ELF-1 (cell line): ENCODE results near the gene SOST.

ENCODE experiments used
- DNase-seq: peaks from one replicate; pipeline ENCODE4 v3.0.0-alpha.2; 2016; ENCODE audit warnings: low read depth, low spot score

Gene SOST

DNA sequence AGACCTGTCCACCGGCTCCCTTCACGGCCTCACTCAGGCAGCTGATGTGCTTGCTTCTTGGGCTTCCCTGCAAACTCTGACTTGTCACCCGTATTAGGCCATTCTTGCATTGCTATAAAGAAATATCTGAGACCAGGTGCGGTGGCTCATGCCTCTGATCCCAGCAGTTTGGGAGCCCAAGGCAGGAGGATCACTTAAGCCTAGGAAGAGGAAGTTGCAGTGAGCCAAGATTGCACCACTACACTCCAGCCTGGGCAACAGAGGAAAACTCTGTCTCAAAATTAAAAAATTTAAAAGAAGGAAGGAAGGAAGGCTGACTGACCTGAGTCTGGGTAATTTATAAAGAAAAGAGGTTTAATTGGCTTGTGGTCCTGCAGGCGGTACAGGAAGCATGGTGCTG is 17.0 kb downstream of the SOST start:
- DNase-seq = no peak

DNA sequence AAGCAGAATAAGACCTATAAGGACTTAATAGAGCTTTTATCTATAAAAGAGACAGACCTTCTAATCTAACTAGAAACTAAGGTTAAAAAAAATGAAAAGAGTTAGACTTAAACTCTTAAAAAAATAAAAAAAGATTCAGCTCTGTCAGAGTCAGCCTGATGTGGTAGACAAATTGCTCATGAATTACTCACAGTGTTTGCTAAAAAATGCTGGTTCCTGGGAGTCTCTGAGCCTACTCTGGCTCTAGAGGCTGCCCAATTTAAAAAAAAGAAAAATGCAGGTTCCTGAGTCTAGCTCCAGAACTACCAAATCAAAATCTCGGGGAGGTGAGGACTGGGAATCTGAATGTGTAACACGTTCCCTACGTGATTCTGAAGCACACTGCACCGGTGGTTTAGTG is 18.1 kb downstream of the SOST start:
- DNase-seq = no peak

DNA sequence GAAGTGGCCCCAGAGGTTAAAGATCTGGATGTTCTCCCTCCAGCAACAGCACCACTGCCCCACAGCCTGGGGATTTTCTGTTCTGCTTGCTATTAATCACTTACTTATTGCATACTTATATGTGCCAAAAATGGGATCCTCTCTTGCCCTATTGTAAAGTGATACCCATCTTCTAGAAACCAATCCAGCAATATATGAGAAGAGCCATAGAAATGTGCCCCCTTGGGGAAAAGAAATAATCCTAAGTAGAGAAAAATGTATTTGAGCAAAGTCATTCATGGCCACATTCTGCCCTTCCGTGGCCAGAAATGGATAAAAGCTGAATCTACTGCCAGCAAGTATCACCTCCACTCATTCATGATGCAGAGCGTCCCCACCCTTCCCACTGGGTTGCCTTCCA is 20.9 kb downstream of the SOST start:
- DNase-seq = no peak

DNA sequence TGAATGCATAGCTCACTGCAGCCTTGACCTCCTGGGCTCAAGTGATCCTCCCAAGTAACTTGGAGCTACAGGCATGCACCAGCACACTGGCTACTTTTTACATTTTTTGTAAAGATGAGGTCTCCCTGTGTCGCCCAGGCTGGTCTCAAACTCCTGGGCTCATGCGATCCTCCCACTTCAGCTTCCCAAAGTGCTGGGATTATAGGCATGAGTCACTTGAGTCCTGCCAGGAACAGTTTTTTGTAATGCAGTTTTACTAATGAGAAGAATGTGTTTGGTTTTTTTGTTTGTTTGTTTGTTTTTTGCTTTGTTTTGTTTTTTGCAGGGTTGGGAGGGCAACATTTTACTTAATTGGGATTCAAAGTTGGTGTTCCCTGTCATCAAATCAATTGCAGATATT is 22.2 kb downstream of the SOST start:
- DNase-seq = no peak

DNA sequence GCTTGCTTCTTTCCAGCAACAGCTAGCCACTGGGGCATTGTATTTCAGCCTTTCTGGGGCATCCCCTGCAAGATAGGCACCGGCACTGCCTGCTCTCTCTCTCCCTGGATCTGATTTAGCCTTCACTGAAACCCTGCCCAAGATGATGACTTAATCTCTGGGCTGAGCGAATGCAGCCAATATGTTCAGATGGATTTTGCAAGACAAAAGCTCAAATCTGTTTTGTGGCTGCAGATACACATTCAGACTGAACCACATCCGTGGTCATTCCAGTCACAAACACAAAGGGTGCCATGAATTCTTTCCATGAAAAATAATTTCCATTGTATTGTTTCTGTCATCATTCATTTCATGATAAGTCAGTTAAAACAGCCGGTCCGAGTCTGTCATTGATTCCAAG is 24.2 kb downstream of the SOST start:
- no peak for DNase-seq

DNA sequence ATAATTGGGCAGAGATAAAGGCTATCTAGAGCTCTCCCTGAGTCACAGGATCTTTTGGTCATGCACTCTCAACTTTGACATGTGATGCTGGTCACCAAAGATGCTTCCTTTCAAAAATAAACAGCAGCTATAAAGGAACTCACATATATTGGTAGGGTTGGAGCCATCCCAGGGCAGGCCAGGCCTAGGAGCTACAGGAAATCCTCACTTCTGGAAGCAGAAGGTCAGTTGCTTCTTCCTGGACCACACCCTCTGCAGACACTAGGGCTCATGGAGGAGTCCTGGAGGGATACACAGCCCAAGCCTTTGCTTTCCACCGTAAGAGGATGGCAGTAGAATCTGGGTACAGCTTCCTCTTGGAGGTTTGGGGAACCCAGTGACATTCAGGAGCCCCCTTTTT is 24.6 kb downstream of the SOST start:
- no peak for DNase-seq

DNA sequence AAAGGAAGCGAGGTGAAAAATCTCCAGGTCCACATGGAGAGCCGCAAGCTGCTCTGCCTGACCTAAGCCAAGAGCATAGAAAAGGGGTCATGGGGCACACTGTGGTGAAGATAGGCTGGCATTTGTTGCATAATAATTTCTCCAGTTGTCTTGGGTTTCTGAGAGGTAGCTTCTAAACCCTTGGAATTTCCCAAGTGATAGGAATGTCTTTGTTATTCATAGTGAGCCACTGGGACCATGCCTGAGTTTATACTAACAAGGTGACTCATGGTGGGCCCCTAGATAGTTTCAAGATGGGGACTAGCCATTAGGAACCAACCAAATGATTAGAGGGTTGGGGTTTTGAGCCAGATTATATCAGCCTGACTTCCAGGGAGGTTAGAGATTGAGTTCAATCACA is 25.6 kb downstream of the SOST start:
- peak; percentile 42 for DNase-seq

DNA sequence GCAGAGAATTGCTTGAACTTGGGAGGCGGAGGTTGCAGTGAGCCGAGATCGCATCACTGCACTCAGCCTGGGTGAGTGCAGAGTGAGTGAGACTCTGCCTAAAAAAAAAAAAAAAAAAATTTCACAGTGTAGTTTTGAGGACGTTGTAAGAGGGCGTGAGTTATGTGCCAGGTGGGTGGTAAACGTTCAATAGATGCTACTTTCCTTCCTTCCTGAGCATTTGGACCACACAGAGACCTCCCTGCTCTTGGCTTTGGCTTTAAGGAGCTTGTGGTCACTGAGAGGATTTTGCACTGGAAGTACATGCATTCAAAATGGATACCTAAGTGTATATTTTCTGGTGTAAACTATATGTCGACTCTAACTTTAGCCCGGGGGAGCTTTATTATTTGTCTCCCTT is 30.5 kb downstream of the SOST start:
- DNase-seq = no peak

DNA sequence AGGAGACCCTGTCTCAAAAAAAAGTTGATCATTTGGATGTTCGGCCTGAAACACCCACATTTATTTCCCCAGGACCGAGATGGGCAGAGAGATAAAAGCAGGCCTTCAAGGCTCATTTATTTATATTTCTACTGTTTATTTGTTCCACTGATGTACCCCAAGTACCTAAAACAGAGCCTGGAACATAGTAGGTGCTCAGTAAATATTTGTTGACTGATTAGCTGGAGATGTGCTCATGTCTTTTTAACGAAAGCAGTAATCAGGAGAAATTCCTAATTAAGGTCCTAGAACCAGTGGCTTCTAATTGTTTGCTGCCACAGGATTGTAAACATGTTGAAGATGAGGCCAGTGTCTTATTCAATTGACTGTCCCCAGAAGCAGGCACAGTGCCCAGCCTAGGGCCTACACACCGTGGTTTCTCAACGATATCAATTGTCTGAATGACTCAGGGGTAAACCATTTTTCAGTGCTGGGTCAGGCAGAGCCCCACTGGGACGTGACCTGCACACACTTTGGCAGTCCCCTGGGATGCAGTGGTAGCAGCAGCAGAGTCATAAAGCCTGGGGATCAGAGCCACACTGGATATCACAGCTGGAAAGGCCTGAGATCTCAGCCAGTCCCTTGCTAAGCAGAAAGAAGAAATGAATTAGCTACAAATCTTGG is 34.8 kb downstream of the SOST start:
- peak; percentile 42 for DNase-seq

DNA sequence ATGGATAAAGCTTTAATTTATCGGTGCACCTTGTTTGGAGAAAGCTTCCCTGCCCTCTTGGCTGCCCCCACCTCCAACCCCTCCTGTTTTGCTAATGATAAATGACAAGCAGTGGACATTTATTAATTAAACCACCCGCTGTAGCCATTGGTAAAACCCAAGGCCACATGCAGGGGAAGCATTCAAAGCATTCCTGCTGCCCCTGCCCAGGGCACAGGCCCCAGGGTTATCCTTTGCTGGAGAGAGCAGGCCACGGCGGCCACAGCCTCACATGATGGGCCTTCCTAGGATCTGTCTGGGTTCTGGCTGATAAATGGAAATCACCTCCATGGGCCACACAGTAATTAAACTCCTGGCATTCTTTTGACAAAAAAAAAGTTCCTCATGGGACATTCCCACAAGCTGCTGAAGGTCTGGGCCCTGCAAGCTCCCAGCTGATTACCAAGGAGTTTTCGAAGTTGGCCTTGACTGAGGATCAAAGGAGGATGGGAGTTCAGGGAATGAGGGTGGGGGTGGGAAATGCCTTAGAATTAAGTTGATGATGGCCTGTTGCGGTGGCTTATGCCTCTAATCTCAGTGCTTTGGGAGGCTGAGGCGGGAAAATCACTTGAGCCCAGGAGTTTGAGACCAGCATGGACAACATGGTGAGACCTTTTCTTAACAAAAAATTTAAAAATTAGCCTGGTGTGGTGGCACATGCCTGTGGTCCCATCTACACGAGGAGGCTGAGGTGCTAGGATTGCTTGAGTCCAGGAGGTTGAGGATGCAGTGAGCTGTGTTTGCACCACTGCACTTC is 35.5 kb downstream of the SOST start:
- DNase-seq = peak; percentile 69

DNA sequence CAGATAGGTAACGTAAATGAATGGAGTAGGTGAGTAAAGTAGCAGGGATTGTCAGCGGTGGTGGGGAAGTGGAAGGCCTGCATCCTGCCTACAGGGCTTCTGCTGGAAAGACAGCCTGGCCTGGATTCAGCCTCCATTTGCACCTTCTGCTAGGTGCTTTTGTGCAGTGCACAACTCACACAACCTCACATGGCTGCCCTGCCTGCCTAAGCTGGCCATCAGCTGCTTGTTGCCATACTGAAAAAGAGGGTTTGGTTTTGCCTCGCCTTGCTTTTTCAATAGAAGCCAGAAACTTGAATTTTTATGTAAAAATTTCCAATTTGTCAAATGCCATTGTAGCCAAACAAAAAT is 36.3 kb downstream of the SOST start:
- no peak for DNase-seq

DNA sequence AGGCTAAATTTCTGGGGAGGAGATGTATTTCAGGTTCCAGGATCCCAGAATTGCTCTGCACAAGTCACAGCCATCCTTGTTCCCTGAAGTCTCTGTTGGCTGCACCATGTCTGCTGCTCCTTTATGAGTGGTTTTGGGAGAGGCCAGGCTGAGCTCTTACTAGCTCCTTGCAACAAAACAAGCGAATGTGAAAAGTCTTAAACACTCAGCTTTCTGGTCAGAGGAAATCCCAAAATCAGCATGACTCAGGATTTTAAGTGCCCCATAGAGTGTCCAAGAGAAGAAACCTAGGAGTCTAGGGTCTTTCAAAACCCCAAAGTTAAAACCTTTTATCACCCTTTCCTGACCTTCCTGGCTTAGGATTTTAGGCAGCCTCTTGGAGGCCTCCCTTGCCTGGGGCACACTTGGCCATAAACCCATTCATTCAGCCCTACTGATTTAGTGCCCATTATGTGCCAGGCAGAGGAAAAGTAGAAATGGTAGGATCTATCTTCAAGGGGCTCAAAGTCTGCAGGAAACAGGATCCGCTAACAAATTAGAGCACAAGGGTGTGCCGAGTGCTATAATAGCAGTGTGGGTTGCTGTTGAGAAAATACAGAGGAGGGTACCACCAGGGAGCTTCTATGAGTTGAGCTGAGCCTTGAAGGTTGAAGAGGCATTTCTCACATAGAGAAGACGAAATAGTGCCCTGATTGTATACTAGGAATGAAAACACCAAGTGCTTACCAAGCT is 36.9 kb downstream of the SOST start:
- peak; percentile 39 for DNase-seq

DNA sequence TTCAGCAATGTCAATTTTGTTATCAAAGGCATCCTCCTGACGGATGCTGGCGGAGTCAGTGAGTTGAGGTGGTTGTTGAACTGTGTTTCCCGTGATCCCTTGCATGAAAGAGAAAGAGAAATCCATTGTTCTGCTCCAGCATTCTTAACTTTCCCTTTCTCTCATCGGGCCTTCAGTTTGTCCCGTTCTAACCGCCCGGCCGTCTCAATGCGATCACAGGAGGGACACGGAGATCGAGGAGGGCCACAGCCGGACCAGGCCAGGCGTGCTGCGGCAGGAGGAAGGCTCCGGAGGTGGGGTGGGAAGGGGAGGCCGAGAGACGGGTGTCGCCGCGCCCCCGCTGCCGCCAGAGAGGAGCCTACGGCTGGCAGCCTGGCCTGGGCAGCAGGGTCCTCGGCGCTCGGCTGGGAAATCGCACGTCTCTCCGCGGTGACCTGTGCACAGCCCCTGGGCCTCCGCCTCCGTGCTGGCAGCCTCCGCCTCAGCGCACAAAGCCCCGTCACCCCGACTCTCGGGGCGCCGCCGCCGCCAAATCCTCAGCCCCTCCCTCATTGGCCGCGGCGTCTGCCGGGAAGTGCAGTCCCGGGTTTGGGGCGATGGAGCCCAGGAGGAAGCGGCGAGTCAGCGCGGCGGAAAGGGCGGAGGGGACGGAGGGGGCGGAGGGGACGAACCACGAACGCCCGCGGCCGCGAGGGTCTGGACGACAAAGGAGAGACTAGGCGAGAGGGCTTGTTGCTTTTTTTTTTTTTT is 38.1 kb downstream of the SOST start:
- DNase-seq = peak; percentile 55

DNA sequence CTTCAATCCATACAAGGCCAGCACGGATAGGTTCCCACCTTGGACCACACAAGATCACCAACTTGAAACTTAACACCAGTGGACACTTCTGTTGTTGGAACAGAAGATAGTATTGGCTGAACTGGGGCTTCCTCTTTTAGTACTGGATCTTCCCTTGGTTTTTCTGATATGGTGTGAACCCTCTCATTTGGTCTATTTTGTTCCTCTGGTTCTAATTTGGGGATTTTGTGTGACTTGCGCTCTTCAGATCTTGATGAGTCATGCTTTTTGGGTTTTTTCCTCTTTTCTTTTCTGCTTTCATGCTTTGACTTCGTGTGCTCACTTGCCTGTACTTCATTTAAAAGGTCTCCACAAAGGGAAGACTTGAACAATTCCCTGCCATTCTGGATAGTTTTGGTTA is 39.0 kb downstream of the SOST start:
- DNase-seq = no peak

DNA sequence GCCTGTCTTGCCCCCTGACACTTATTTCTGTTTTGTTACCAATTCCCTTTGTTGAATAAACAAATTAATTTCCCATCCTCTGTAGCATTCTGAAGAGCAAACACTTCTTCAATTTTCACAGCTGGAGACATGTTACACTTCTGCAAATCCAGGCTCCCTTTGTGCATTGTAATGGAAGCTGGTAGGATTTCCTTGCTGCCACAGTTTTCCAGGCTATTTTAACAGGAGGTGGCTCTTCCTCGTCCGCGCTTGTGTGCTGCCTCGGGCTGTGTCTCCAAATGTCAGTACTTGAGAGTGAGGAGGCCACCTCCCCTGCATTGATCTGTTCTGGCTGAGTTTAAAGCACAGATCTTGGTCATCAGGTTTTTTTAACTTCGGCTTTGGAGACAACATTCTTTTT is 40.0 kb downstream of the SOST start:
- DNase-seq = peak; percentile 83

DNA sequence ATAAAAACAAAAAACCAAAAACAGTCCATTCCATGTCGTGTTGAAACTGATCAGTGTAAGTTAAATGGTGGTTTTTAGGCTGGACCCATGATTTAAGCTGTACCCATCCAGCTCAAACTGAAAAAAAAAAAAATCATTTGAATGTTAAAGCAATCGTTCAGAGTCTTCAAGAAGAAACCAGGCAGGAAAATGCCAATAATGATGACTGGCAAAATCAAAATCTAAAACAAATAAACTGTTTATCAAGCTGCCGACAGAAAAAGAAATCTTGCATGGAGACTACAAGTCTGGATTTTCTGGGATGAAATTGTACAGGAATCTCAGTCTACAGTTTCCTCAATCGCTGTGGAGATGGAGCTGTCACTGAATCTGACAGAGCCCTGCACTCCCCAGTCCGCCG is 40.7 kb downstream of the SOST start:
- no peak for DNase-seq

DNA sequence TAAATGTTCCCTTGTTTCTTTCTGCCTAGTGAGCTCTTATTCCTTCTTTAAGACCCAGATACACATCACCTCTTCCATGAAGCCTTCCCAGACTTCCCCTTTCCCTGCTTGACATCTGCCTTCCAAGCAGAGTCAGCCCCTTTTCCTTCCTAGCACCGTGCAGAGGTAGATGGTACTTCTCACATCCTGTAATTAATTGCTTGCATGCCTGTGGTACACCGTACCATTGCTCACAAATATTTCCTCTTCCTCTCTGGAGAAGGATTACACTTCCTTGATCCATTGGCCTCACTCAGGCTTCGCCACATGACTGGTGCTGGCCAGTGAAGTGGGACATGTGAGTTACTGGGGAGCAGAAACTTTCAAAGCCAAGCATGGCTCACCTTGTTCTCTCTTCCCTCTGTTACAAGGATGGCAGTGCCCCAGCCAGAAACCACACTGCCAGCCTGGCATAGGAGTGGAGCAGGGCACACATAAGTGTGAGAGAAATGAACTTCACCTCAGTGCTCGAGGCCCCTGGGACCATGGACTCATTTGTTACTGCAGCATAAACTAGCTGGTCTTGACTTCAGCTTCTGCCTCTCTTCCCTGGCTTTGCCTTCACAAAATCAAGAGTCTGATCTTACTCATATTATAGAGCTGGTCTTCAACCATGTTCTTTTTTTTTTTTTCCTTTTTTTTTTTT is 44.0 kb downstream of the SOST start:
- no peak for DNase-seq

DNA sequence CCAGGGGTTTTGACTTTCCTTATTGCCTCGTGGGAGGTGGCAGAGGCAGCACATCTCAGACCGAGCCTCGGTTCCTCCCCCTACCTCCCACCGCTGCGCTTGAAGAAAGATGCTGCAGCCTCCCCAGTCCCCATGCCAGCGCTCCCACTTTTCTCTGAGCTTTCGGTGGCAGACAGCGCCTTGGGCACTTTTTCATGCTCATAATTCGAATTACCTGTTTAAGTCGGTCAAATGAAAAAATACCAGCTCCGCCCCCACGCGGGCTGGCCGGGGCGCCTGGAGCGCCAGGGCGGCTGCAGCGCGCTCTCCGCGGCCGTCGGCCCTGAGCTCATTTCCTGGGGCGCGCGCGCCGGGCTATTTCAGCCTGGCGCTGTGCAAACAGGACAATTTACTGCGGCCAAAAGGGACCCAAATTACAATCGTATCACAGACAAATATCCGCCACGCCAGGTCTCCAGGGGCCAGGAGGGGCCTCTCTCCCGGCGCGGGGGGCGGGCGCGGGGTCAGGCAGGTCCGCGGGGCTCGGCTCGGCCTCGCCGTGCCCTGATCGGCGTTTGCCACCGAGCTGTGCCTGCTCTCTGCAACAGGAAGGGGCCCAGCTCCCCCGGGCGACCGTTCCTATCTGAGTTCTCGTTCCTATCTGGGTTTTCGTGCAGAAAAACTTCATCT is 45.0 kb downstream of the SOST start:
- DNase-seq = no peak

DNA sequence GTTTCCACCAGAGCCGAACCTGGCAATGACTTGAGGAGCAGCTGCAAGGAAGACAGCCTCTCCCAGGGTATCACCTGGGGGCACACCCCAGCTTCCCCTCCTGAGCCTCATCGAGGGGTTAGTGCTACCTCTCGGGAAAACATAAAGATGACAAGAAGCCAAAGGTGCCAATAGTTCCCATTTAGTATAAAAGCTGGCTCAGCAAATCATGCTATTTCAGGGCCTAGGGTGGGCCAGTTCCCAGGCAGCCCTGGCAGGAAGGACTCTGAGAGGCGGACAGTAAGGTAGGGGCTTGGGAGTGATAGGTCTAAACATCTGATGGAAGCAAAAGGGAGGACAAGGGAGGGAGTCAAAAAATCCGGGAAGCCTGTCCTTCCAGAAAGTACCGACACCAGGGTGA is 46.2 kb downstream of the SOST start:
- DNase-seq = no peak

DNA sequence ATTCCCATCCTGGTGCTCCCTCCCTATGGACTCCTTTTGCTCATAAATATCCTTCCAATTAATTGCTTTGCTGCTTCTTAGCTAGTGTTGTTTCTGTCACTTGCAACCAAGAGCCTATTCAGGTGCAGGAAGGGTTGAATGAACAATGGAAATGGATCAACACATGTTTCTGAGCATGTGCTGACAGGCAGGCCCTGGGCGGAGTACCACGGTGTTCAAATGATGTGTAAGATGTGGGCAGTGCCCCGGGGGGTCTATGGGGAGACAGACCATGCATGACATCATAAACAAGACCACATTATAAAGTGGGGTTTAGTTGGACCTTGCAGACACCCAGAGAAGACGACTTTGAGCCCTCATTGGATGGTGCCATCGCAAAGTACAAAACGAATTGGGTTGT is 48.5 kb downstream of the SOST start:
- DNase-seq = no peak

DNA sequence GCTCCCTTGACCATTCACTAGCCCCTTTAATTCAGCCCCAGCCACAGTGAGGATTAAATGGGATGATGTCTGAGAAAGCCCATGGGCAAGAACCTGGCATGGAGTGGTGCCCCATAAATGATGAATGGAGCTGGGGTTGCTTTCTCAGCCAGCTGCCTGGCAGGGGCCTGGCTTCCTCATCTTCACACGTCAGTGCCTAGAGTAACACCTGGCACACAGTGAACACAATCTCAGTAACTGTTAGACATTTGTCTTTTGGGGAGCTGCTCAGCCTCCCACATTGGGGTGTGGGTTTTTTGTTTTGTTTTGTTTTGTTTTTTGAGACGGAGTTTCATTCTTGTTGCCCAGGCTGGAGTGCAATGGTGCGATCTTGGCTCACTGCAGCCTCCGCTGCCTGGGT is 49.4 kb downstream of the SOST start:
- DNase-seq = no peak
